Medulla oblongata (tissue), 1 donor: Measurements from ENCODE around the gene CPTP.

Experiments used
- DNase-seq: peaks from one replicate; pipeline ENCODE4 v3.0.0-alpha.2; 2015; ENCODE audit errors: extremely low spot score

CPTP gene

GRCh38 chr1:1292442-1292779 is 32.2 kb upstream of the CPTP start:
- DNase-seq = no peak

DNA sequence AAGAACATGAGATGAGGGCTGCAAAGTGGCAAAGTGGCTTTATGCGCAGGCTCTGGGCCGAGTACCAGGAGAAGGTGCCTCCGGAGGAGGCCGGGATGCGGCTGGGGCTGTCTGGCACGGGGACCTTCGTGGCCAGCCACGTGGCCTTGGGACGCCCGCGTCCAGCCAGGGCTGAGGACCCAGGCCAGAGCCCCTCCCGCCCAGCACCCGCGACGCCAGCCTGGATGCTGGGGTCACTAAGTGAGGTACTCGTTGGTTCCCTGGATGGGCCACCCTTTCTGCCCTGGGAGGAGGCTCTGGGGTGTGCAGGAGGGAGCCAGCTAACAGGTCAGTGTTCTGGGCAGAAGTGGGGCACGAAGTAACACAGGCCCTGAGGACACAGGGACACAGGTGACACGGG is 31.8 kb upstream of the CPTP start:
- no peak for DNase-seq

- DNase-seq = no peak
Observed at GRCh38 chr1:1293263-1294249, 31.0 kb upstream of the CPTP start.

GRCh38 chr1:1294250-1294890 is 30.2 kb upstream of the CPTP start:
- DNase-seq = no peak

- no peak for DNase-seq
Observed at GRCh38 chr1:1295154-1295923, 29.3 kb upstream of the CPTP start.

- DNase-seq = no peak
Observed at GRCh38 chr1:1296070-1297061, 28.2 kb upstream of the CPTP start.

DNA sequence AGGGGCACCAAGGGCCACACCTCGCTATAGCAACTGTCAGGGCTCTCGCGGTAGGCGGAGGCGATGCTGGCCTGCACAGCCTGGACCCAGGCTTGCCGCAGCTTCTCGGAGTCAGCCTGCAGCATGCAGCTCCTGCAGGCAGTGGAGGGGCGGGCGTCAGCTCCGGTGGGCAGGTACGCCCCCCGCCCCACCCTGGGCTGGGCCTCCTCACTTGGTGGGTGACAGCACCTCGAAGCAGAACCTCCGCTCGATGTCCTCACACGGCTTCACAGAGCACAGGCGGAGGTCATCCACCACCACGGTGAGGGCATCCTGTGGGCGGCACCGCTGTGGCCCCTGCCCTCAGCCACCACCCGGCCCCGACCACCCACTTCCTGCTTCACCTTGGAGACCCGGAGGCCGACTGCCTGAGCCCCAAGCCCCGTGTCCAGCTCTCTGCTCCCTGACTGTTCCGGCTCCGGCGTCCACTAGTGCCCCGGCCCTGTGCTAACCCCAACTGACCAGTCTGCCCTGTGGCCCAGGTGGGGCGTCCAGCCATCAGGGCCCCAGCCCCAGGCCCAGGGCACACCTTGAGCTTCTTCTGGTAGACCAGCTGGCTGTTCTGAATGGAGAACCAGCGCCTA is 26.7 kb upstream of the CPTP start:
- no peak for DNase-seq

GRCh38 chr1:1298861-1299685 is 25.5 kb upstream of the CPTP start:
- peak; percentile 93 for DNase-seq

- no peak for DNase-seq
Observed at GRCh38 chr1:1299686-1300351, 24.8 kb upstream of the CPTP start.

DNA sequence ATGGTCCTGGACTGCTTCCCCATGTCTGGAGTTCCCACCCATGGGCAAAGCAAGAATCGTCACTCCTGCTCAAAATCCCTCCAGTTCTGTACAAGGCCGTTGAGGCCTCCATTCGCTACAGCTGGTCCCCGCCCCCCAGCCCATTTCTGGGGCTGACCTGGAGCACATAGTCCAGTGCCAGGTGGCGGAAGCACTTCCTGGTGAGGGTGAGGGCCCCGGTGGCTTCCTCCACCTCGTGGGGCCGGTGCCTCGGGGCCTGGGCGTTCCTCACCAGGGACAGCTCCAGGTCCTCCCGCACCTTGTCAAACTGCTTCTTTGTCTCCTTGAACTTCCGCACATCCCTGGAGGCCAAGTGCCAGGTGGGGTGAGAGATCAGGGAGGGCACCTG is 24.3 kb upstream of the CPTP start:
- no peak for DNase-seq

DNA sequence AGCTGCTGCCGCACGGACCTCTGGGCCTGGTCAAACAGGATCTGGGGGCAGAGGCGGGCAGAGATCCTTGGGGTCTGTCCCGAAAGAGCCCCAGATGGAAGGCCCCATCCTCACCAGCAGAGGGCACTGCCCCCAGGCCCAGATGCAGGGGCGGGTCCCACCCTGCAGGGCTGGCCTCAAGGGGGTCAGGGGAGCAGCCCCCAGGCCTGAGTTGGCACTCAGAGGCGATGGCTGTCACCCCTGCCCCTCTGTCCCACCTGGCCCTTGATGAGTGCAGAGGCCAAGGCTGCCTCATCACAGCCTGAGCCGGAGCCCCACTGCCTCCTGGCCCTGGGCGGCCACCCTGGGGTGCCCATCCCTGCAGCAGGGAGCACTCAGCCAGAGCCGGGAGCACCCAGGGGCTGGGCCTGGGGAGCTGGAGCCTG is 22.6 kb upstream of the CPTP start:
- DNase-seq = no peak

DNA sequence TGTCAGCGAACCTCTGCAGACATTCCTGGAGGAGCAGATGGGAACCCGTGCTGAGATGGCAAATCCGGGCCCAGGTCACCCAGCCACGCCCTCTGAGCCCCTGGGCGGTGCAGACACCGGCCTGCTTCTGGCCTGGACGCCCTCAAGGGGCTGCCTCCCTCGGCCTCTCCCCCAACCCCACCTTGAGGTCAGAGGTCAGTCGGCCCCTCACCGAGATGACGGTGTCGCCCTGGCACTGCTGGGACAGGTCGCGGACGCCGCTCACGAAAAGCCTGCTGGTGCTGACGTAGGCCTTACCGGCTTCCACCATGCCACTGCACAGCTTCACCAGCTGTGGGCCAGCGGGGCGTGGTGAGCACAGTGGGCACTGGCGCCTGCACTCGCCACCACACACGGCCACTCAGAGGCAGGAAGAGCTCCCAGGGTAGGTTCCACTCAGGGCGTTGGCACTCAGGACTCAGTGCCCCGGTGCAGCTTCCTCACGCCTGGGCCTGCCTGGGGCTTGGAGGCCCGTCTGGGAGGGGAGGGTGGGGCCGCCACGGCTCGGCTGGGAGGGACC is 21.6 kb upstream of the CPTP start:
- DNase-seq = no peak

- no peak for DNase-seq
Observed at GRCh38 chr1:1303736-1304135, 20.9 kb upstream of the CPTP start.

DNA sequence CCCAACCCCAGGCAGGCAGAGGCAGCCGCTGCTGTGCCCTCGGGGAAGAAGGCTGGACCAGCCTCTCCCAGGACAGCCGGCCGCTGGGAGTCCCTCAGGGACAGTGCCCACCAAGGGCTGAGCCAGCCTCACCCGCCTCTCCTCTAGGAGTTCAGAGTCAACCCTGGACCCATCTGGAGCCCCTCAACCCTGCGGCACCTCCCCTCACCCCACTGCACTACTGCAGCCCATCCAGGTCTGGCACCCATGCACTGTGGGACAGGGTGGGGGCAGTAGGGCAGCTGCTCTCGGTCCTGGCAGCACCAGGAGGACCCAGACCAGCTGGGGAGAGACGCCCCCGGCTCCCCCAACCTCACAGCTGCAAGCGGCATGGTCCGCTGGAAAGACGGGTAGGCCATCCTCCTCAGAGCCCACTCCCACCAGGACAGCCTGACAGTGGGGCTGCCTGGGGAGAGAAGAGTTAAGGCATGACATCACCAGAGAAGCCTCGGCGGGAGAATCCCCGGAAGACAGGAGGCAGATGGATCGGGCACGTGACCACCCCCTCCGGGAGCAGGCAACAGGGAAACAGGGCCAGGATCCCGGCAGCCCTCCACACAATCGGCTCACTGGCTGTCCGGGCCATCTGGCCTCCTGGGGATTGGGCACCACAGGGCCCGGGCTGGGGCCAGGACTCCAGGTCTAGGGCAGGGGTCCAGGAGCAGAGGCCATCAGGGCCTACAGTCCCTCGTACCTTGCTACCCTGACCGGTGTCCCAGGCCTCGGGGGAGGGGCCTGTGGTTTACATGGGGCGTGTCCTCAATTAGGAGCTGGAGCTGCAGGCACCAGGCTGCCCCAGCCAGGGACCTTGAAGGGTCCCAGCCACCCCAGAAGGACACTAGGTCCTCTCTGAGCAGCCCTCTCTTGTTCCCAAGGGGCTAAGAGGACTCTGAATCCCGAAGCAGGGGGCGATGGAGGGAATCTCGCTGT is 20.0 kb upstream of the CPTP start:
- peak; percentile 96 for DNase-seq

DNA sequence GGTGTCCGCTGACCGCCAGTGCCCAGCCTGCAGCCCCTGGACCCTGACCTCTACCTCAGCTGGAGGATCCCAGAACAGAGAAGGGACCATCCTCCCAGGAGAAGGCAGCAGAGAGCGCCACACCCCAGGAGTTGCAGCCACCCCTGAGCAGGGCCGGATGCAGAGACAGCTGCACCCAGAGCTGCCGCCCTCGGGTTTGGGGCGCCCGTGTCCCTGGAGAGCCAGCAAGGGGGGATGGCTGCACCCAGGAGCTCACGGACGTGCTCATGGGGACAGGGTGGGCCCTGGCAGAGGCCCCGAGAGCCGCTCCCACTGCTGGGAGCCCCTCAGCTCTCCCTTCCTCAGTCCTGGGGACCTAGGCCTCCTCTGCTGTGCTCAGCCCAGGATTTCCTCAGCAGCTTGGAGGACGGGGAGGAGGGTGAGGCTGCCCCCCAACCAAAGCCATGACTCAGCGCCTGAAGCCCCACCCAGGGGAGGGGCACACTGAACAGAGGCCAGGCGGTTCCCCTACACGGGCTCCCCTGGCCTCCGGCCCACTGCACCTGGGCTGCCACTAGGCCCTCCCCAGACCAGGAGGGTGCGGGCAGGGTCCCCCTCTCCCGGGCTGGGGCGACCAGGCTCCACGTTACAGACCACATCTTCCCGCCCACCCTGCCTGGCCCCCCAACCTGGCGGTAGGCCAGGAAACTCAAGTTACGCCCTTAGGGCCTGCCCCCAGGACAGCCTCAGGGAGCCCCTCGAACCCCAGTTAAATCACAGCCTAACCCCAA is 19.1 kb upstream of the CPTP start:
- DNase-seq = peak; percentile 49

- no peak for DNase-seq
Observed at GRCh38 chr1:1306070-1306660, 18.4 kb upstream of the CPTP start.
